Measurements from ENCODE around the gene CAMK2G.

The CAMK2G gene

GRCh38 chr10:73858750-73859427, 15.5 kb downstream of the CAMK2G start:
- in situ Hi-C loops (cut with MboI; ENCODE audit: low sequenced_read_pairs, unreplicated experiment), result no loop called here
- TF ChIP-seq CTCF (IDR thresholded peaks at IDR 0.05; ENCODE audit: borderline replicate concordance, control extremely low read depth, extremely low read depth, insufficient read depth, missing control alignments), result no peak
- DNase-seq (ENCODE audit: low spot score), result no peak

GRCh38 chr10:73858013-73858708, 16.2 kb downstream of the CAMK2G start:
- DNase-seq (ENCODE audit: low spot score), result no peak
- no peak for TF ChIP-seq CTCF (IDR thresholded peaks at IDR 0.05; ENCODE audit: borderline replicate concordance, control extremely low read depth, extremely low read depth, insufficient read depth, missing control alignments)
- in situ Hi-C loops (cut with MboI; ENCODE audit: low sequenced_read_pairs, unreplicated experiment), result no loop called here

- in situ Hi-C loops (cut with MboI; ENCODE audit: low sequenced_read_pairs, unreplicated experiment), result no loop called here
- TF ChIP-seq CTCF (IDR thresholded peaks at IDR 0.05; ENCODE audit: borderline replicate concordance, control extremely low read depth, extremely low read depth, insufficient read depth, missing control alignments), result no peak
- peak; percentile 68 for DNase-seq (ENCODE audit: low spot score)
Measured at GRCh38 chr10:73857446-73857845, 16.9 kb downstream of the CAMK2G start.

GRCh38 chr10:73856261-73856660, 18.1 kb downstream of the CAMK2G start:
- no peak for TF ChIP-seq CTCF (IDR thresholded peaks at IDR 0.05; ENCODE audit: borderline replicate concordance, control extremely low read depth, extremely low read depth, insufficient read depth, missing control alignments)
- in situ Hi-C loops (cut with MboI; ENCODE audit: low sequenced_read_pairs, unreplicated experiment), result no loop called here
- no peak for DNase-seq (ENCODE audit: low spot score)

DNA sequence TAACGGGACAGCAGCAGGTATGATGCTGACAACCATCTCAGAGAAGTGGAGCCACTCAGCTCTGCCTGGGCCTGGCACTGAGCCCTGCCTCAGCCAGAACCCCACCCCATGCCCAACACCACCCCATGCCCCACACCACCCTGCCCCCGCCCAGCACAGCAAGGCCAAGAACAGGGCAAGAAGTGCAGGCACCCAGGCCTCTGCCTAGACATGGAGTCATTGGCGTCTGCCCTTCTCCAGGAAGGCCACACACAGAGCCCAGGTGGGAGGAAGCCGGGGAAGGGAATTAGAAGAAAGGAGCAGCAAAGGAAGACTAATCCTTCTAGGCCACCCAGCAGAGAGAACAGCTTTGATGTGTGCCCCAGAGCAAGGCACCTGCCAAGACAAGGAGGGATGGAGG, 18.9 kb downstream of the CAMK2G start:
- in situ Hi-C loops (cut with MboI; ENCODE audit: low sequenced_read_pairs, unreplicated experiment), result no loop called here
- TF ChIP-seq CTCF (IDR thresholded peaks at IDR 0.05; ENCODE audit: borderline replicate concordance, control extremely low read depth, extremely low read depth, insufficient read depth, missing control alignments), result no peak
- no peak for DNase-seq (ENCODE audit: low spot score)

GRCh38 chr10:73854310-73854709, 20.0 kb downstream of the CAMK2G start:
- no peak for TF ChIP-seq CTCF (IDR thresholded peaks at IDR 0.05; ENCODE audit: borderline replicate concordance, control extremely low read depth, extremely low read depth, insufficient read depth, missing control alignments)
- DNase-seq (ENCODE audit: low spot score), result no peak
- in situ Hi-C loops (cut with MboI; ENCODE audit: low sequenced_read_pairs, unreplicated experiment), result no loop called here

All from GM13976 (cell line).